Kidney (tissue), 14 donors: ENCODE measurements around the gene IDI2. TPM values are rescaled to one million over a fixed set of nuclear protein-coding genes. Genes with fewer than 3 reads are reported as not detected.

Experiments used
- DNase-seq, 5 donors: peaks; one replicate each; pipeline ENCODE4 v3.0.0-alpha.2; 2013 to 2020
- FAIRE-seq: peaks from 2 replicates; lab custom pipeline; 2012; peaks lifted over from hg19 to GRCh38; lab: Jason Lieb, UNC
- H3K27ac ChIP-seq, 2 donors: one replicate each; pipeline ENCODE4 v1.7.0; 2013; ENCODE audit warnings: low read depth in 2 of 2, low read length in 2 of 2, inconsistent platforms in 1 of 2
- H3K27me3 ChIP-seq: one replicate; pipeline ENCODE4 v1.7.1; 2013; ENCODE audit warnings: low read length, inconsistent platforms; ENCODE audit not compliant: control insufficient read depth, insufficient read depth
- H3K36me3 ChIP-seq, 3 donors: one replicate each; pipeline versions ENCODE4 v1.7.0 to v1.7.1; 2013; ENCODE audit warnings: low read length in 3 of 3, control low read depth in 1 of 3, inconsistent platforms in 1 of 3; ENCODE audit not compliant: insufficient read depth in 3 of 3, control insufficient read depth in 2 of 3
- H3K4me1 ChIP-seq, 3 donors: one replicate each; pipeline versions ENCODE4 v1.7.0 to v1.7.1; 2013; ENCODE audit warnings: low read length in 3 of 3, inconsistent platforms in 1 of 3, low read depth in 1 of 3; ENCODE audit not compliant: control insufficient read depth in 2 of 3, insufficient read depth in 2 of 3
- H3K4me3 ChIP-seq, 3 donors: one replicate each; pipeline versions ENCODE4 v1.7.0 to v1.8.1; 2013; ENCODE audit warnings: low read length in 3 of 3, control low read depth in 1 of 3, inconsistent platforms in 1 of 3
- H3K9ac ChIP-seq, 3 donors: one replicate each; pipeline versions ENCODE4 v1.7.0 to v1.7.1; 2013; ENCODE audit warnings: low read length in 3 of 3, control low read depth in 1 of 3, inconsistent platforms in 1 of 3
- H3K9me3 ChIP-seq, 3 donors: one replicate each; pipeline versions ENCODE4 v1.7.0 to v1.7.1; 2013; ENCODE audit warnings: low read length in 3 of 3, control low read depth in 1 of 3, inconsistent platforms in 1 of 3; ENCODE audit not compliant: control insufficient read depth in 2 of 3, insufficient read depth in 1 of 3
- intact Hi-C: fragments of 100-400 bp; cut with DNase I; formaldehyde crosslinking; loops from one replicate; pipeline ENCODE4 v1.11.1; 2022
- polyA plus RNA-seq: library from polyadenylated mRNA; stranded (reverse); fragments of 350-450 nt; fragmentation: Illumina TruSeq; extraction: RNeasy Lipid Tissue Mini Kit (QIAGEN cat#74804); gene quantifications from one replicate; pipeline ENCODE4 v1.2.3, GENCODE V29; 2014; ENCODE audit warnings: low read depth, low replicate concordance; ENCODE audit not compliant: insufficient read depth
- total RNA-seq: library from RNA; stranded (reverse); fragmentation: NEBNext Ultra II Directional; extraction: Animal tissue kit (Norgen Biotek cat#: 25700); gene quantifications from one replicate; pipeline ENCODE4 v1.2.1, GENCODE V29; 2021
- TF ChIP-seq, protein P1 (sequence below): IDR thresholded peaks from 3 replicates; pipeline ENCODE4 v1.5.1; 2012; ENCODE audit warnings: mild to moderate bottlenecking, moderate library complexity, borderline replicate concordance; ENCODE audit not compliant: insufficient read depth; ENCODE audit errors: extremely low read depth
- donor health status: control.
- donor health status: control.
- donor health status: control.
- donor health status: control.
- donor health status: control.
- donor health status: DM: yes; HTN: yes; CAD: no.
- donor health status: Normal renal cell carcinoma (clear cell type).

Gene IDI2
- total and polyA plus RNA-seq, 2 donors from 2014 or later, result not detected

DNA sequence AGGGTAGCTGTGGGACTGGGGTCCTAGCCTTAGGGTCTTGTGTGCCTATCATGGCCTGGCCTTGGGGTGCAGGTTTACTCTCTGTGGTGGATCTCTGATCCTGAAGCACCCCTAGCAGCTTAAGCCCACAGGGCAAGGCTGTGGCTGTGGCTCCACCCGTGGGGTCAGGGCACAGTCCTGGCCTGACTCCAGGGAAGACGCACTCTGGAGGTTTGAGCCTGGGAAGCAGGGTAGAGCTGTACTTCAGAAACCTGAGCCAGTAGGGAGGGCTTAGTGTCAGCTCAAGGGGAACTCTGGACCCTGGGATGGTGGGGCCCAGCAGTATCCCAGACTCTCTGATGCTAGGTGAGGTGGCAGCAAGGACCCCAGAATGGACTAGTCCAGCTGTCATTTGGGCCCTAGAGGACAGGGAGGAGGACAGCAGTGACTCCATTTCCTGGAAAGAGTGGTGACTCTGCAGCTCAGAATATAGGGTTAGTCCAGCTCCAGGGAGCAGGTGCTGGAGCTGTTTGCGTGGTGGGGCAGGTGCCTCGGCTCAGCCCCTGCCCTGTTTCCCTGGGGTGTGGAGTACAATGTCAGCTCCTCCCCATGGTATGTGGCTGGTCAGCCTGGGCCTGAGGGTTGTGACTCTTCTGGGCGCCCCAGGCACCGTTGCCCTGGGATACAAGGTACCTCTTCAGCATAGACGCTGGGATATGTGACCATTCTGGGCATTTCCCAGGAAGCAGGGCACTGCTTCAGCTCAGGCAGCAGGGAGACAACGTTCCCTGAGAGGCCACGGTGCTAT is 21.6 kb downstream of the IDI2 start:
- intact Hi-C loops, result no loop called here

DNA sequence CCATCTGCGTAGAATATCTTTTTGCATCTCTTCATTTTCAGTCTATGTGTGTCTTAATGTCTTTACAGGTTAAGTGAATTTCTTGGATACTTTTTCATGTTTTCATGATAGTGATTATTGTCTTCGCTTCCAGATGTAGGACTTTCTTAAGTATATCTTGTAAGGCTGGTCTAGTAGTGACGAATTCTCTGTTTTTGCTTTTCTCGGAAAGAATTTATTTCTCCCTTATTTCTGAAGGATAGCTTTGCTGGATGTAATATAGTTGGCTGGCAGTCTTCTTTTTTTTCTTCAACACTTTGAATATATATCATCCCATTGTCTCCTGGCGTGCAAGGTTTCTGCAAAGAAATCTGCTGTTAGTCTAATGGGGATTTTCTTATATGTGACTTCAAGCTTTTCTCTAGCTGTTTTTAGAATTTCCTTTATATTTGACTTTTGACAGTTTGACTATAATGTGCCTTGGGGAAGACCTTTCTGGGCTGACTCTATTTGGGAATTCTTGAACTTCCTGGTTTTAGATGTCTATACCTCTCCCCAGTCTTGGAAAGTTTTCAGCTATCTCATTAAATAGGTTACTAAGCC is 23.1 kb downstream of the IDI2 start:
- H3K9ac ChIP-seq, result no peak overlapping the region
- peaks cover 30 to 75% (median 42%) of the 10 kb centered on the region in 3 donors for H3K36me3 ChIP-seq
- TF ChIP-seq, protein P1, sequence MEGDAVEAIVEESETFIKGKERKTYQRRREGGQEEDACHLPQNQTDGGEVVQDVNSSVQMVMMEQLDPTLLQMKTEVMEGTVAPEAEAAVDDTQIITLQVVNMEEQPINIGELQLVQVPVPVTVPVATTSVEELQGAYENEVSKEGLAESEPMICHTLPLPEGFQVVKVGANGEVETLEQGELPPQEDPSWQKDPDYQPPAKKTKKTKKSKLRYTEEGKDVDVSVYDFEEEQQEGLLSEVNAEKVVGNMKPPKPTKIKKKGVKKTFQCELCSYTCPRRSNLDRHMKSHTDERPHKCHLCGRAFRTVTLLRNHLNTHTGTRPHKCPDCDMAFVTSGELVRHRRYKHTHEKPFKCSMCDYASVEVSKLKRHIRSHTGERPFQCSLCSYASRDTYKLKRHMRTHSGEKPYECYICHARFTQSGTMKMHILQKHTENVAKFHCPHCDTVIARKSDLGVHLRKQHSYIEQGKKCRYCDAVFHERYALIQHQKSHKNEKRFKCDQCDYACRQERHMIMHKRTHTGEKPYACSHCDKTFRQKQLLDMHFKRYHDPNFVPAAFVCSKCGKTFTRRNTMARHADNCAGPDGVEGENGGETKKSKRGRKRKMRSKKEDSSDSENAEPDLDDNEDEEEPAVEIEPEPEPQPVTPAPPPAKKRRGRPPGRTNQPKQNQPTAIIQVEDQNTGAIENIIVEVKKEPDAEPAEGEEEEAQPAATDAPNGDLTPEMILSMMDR, result no peak
- peaks cover 0 to 13% (median 1%) of the 10 kb centered on the region in 3 donors for H3K9me3 ChIP-seq
- DNase-seq (peak in 2 of 5 donors; percentile 5 to 21), FAIRE-seq (no peak)
- H3K4me1 ChIP-seq, result no peaks in the 10 kb centered on the region
- no peak overlapping the region for H3K4me3 ChIP-seq
- H3K27me3 ChIP-seq, result no peaks in the 10 kb centered on the region
- H3K27ac ChIP-seq, result no peak overlapping the region
- intact Hi-C loops, result no loop called here

More for the DNA sequence above, 21.6 kb downstream of the IDI2 start:
- Histone ChIP-seq H3K27me3 (no peaks in the 10 kb centered on the region), H3K9me3 (peaks cover 0 to 13% (median 1%) of the 10 kb centered on the region in 3 donors), H3K36me3 (peaks cover 33 to 78% (median 37%) of the 10 kb centered on the region in 3 donors), H3K27ac (no peak overlapping the region), H3K4me3 (no peak overlapping the region), H3K9ac (no peak overlapping the region), H3K4me1 (no peaks in the 10 kb centered on the region)
- FAIRE-seq, result no peak
- TF ChIP-seq, protein P1, result no peak
- DNase-seq, result no peak

DNA sequence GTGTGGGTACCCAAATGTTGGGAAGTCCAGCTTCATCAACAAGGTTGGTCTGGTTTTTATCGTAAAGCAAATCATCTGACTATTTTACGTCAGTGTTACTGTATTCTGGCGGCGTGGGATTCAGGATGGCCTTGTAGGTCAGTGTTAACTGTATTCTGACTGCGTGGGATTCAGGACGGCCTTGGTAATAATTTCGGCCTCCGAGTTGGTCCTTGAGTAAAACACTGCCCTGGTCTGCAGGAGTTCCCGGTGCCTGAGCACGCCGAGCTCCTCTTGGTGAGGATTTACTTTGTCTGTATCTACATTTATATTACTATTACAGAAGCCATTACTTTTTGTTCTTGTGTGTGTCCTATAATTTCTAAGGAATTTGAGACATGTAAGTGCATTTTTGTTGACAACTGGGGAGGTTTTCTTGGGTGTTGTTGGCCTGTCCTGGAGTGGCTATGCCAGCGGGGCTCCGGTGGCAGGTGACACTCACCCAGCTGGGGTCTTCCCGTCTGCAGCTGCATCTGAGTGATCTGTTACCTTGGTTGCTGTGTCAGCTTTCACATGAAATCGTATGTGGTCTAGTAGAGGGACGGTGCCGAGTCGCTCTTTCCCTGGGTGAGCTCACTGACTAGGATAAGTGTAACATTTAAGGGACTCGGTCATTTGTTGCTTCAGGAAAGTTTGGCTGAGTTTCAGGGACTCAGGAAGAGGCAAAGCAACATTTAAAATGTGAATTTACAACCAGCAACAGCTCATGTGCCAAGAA is 28.2 kb downstream of the IDI2 start:
- Histone ChIP-seq H3K27me3 (no peaks in the 10 kb centered on the region), H3K36me3 (peaks cover 21 to 62% (median 34%) of the 10 kb centered on the region in 3 donors), H3K4me1 (no peaks in the 10 kb centered on the region), H3K4me3 (no peak overlapping the region), H3K27ac (no peak overlapping the region), H3K9ac (no peak overlapping the region), H3K9me3 (peaks cover 0 to 3% (median 1%) of the 10 kb centered on the region in 3 donors)
- TF ChIP-seq, protein P1, result no peak
- DNase-seq (no peak), FAIRE-seq (no peak)
- intact Hi-C loops, result no loop called here
